Chondrocyte (in vitro differentiated cells): ENCODE data around the gene SCRT2. TPM values are rescaled to one million over a fixed set of nuclear protein-coding genes. Genes with fewer than 3 reads are reported as not detected.

Source experiments
- DNase-seq: peaks from one replicate; pipeline ENCODE4 v3.0.0; 2021; ENCODE audit warnings: mixed read lengths, low spot score
- H3K27ac Mint-ChIP-seq: one replicate; pipeline ENCODE4 v1.8.0; 2021; ENCODE audit warnings: mild to moderate bottlenecking, moderate library complexity, mixed read lengths; ENCODE audit not compliant: unreplicated experiment
- H3K27me3 Mint-ChIP-seq: 2 replicates; pipeline ENCODE4 v1.8.0; 2021; ENCODE audit warnings: low read depth, mixed read lengths
- H3K36me3 Mint-ChIP-seq: 2 replicates; pipeline ENCODE4 v1.8.0; 2021; ENCODE audit warnings: low read depth, mixed read lengths
- H3K4me1 Mint-ChIP-seq: 2 replicates; pipeline ENCODE4 v1.8.0; 2021; ENCODE audit warnings: low read depth, mild to moderate bottlenecking, mixed read lengths
- H3K4me3 Mint-ChIP-seq: one replicate; pipeline ENCODE4 v1.8.0; 2021; ENCODE audit warnings: mild to moderate bottlenecking, moderate library complexity, mixed read lengths; ENCODE audit not compliant: unreplicated experiment
- H3K9me3 Mint-ChIP-seq: 2 replicates; pipeline ENCODE4 v1.8.0; 2021; ENCODE audit warnings: low read depth, mixed read lengths
- total RNA-seq: library from RNA; stranded (reverse); gene quantifications from 3 replicates; pipeline ENCODE4 v1.2.1, GENCODE V29; 2021
- TF ChIP-seq, protein P1 (sequence below): fragments of 200-600 bp; sonication (generic); IDR thresholded peaks from 2 replicates; pipeline ENCODE4 v1.5.0; 2021; ENCODE audit warnings: antibody characterized with exemption, mild to moderate bottlenecking, moderate library complexity

SCRT2 gene
- total RNA-seq, 1 donor from 2014 or later, result not detected

DNA sequence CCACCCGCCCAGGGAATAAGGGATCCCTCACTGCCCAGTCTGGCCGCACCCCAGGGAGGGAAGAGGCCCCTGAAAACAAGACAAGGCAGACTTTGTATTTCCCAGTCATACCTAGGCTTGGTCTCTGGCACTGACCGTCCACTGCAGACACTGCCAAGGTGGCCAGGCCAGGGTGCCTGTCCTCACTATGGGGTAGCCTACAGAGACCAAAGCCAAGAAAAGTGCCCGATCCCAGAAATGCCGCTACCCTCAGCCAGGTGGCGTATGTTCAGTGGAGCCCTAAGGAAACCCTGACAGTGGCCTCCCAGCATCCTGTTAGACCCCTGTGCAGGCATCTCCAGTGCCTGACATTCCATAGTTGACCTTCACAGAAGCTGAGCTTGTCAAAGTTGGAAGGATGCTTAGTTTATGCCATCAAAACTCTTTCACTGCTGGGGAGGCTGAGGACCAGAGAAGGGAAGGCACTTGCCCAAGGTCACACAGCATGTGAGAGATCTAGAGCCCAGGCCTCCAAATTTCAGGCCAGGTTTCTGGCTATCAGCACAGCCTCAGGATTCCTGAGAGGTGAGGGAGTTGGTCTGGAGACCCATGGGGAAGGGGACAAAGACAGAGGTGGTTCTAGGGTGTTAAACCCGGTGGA is 2.5 kb downstream of the SCRT2 start:
- no peak overlapping the region for H3K4me3 Mint-ChIP-seq
- peaks cover 53% of the 10 kb centered on the region for H3K27me3 Mint-ChIP-seq
- H3K27ac Mint-ChIP-seq, result no peak overlapping the region
- H3K9me3 Mint-ChIP-seq, result no peaks in the 10 kb centered on the region
- H3K36me3 Mint-ChIP-seq, result peaks cover 2% of the 10 kb centered on the region
- TF ChIP-seq, protein P1, sequence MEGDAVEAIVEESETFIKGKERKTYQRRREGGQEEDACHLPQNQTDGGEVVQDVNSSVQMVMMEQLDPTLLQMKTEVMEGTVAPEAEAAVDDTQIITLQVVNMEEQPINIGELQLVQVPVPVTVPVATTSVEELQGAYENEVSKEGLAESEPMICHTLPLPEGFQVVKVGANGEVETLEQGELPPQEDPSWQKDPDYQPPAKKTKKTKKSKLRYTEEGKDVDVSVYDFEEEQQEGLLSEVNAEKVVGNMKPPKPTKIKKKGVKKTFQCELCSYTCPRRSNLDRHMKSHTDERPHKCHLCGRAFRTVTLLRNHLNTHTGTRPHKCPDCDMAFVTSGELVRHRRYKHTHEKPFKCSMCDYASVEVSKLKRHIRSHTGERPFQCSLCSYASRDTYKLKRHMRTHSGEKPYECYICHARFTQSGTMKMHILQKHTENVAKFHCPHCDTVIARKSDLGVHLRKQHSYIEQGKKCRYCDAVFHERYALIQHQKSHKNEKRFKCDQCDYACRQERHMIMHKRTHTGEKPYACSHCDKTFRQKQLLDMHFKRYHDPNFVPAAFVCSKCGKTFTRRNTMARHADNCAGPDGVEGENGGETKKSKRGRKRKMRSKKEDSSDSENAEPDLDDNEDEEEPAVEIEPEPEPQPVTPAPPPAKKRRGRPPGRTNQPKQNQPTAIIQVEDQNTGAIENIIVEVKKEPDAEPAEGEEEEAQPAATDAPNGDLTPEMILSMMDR, result peak; percentile 50
- peaks cover 9% of the 10 kb centered on the region for H3K4me1 Mint-ChIP-seq
- no peak for DNase-seq

DNA sequence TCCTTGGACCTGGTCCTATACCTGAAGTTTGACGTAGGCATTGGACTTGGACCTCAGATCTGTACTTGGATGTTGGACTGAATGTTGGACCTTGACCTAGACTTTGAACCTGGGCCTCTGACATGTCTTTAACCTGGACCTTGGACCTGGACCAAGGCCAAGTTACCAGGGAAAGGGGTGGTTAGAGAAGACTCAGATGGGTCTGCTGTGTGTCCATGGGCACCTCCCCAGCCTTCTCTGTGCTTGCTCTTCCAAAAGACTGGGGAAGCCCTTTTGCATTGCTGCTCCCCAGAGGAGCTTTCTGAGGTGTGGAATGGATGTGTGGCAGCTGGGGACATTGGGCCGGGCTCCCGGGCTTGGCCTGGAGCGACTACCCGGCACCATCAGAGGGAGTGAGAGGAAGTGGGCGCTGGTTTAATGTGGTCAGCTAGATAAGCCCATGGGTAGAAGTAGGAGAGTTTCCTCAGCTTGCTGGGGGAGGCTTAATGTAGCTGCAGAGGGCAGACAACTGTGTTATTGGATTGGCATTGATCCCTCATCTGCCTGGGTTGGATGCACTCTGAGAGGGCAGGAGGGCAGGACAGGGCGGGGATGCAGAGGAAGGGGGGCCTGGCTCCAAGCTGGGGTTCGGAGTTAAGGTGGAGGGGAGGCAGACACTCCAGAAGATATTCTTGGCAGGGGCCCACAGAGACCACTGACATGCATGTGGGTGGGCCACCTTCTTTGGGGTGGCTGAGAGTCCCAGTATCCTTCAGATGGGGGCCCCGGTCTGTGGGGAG is 4.2 kb downstream of the SCRT2 start:
- H3K4me1 Mint-ChIP-seq, result peaks cover 9% of the 10 kb centered on the region

DNA sequence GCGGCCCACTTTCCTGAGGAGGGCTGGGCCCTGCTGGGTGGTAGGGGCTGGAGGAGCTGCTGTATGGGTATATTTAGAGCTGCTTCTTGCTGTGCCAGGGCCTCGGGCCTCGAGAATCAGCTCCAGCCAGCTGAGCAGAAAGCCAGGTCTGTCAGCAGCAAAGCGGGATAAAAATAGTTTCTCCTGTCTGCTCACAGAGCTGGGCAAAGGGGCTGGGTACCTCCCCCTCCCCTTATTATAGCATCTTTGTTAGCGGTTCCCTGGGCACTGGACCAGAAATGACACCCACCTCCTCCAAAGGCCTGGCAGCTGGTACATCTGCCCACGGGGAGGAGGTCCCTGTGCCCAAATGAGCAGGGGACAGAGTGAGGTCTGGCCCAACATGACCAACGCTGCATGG is 6.0 kb downstream of the SCRT2 start:
- no peaks in the 10 kb centered on the region for H3K9me3 Mint-ChIP-seq
- H3K36me3 Mint-ChIP-seq, result no peaks in the 10 kb centered on the region
- no peak overlapping the region for H3K4me3 Mint-ChIP-seq
- peaks cover 42% of the 10 kb centered on the region for H3K27me3 Mint-ChIP-seq
- TF ChIP-seq, protein P1, result no peak
- no peak for DNase-seq
- H3K4me1 Mint-ChIP-seq, result no peaks in the 10 kb centered on the region
- H3K27ac Mint-ChIP-seq, result no peak overlapping the region

More for the DNA sequence above, 4.2 kb downstream of the SCRT2 start:
- Mint-ChIP-seq H3K27me3 (peaks cover 48% of the 10 kb centered on the region), H3K27ac (no peak overlapping the region), H3K36me3 (peaks cover 2% of the 10 kb centered on the region), H3K9me3 (no peaks in the 10 kb centered on the region), H3K4me3 (no peak overlapping the region)
- TF ChIP-seq, protein P1, result no peak
- DNase-seq, result no peak

DNA sequence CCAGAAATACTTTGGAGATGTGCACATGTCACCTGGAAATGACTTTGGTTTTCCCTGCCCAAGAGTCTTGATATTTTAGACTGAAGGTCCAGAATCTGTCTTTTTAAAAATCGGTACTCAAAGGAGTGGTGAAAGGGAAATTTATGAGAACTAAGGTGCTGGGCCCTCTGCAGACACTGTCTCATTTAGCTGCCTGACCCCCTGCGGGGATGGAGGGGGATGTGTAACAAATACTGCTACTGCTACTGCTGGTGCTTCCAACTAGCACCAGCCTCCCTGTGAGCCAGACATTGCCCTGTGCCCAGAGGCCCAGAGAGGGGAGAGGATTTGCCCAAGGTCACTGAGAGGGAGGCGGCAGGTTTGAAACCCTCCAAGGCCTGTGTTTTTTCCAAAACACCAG is 7.0 kb downstream of the SCRT2 start:
- TF ChIP-seq, protein P1, result no peak

DNA sequence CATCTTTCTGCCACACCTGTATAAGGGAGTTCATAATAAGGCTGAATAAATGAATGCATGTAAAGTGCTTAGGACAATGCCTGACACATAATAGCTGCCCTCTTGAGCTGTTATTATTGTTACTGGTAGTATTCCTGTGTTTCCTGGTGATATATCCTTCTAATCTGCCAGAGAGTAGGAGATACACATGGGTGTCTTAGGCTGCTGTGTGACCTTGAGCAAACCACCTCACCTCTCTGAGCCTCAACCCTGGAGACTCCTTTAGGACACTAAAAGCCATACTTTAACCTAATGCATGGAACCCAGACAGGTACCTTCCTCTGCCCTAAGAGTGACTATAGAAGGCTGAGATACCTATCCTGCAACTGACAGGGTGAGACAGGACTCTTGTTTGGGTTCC is 7.6 kb downstream of the SCRT2 start:
- no peaks in the 10 kb centered on the region for H3K4me1 Mint-ChIP-seq
- H3K36me3 Mint-ChIP-seq, result no peaks in the 10 kb centered on the region
- no peak overlapping the region for H3K27ac Mint-ChIP-seq
- H3K4me3 Mint-ChIP-seq, result no peak overlapping the region
- DNase-seq, result no peak
- peaks cover 30% of the 10 kb centered on the region for H3K27me3 Mint-ChIP-seq
- TF ChIP-seq, protein P1, result no peak
- H3K9me3 Mint-ChIP-seq, result no peaks in the 10 kb centered on the region

More for the DNA sequence above, 7.0 kb downstream of the SCRT2 start:
- Mint-ChIP-seq H3K27ac (no peak overlapping the region), H3K9me3 (no peaks in the 10 kb centered on the region), H3K4me1 (no peaks in the 10 kb centered on the region), H3K27me3 (peaks cover 34% of the 10 kb centered on the region), H3K36me3 (no peaks in the 10 kb centered on the region), H3K4me3 (no peak overlapping the region)
- DNase-seq, result no peak
